Testis (tissue), 2 donors: ENCODE measurements around the gene POLD2.

Source experiments
- CTCF ChIP-seq, 3 experiments: fragments of 450-650 bp in 2 of 3; fragments of 200-600 bp in 1 of 3; sonication (generic) in 1 of 3; IDR thresholded peaks; one replicate each; pipeline ENCODE4 v1.5.1; 2016 to 2019; ENCODE audit warnings: antibody characterized with exemption in 3 of 3, mild to moderate bottlenecking in 2 of 3, moderate library complexity in 1 of 3
- POLR2A ChIP-seq: fragments of 450-650 bp; IDR thresholded peaks from one replicate; pipeline ENCODE4 v1.6.1; 2017; ENCODE audit warnings: antibody characterized with exemption, mild to moderate bottlenecking, moderate library complexity

- no peak for TF ChIP-seq CTCF (IDR thresholded peaks at IDR 0.05)
- no peak for TF ChIP-seq POLR2A
Measured at GRCh38 chr7:44145479-44145968, 22.2 kb upstream of the POLD2 start.
